ENCODE results near the gene HMGXB3.

The HMGXB3 gene

DNA sequence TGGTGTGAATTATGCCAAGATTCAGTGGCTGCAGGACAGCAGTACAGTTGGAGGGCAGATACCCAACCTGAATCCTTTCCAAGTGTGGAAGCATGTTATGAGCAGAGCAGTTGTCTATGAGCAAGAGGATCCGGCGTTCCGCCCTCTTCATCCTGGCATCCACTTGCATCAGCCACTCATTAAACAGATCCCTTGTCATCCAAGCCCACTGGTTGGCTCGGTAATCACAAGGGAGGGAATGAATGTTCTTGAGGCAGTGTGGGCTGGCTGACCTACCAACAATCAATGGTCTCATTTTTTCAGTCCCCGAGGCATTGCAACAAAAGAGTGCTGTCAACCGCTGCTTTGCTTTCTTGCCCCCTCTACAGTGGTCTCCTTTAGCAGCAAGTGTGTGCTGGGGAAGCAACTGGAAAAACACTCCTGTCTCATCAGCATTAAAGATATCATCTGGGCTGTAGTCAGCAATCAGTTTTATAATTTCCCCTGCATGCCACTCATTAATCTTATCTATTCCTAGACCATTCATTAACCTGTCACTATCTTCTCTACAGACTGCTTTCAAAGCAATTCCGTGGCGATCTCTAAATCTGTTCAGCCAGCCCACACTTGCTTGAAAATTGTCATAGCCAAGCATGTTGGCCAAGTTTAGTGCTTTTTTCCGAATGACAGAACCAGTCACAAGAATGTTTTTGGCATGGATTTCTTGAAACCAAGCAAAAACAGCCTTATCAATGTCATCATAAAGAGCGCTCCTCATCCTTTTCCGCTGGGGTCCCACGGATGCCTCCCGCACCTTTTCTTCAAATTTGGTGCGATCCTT is 4.9 kb upstream of the HMGXB3 start:
- Mint-ChIP-seq H3K36me3 (ENCODE audit: low read depth) (peaks cover 11% of the 10 kb centered on the region), H3K4me3 (no peak overlapping the region), H3K27me3 (ENCODE audit: low read depth) (no peaks in the 10 kb centered on the region), H3K27ac (no peak overlapping the region), H3K9me3 (no peaks in the 10 kb centered on the region), H3K4me1 (peaks cover 19% of the 10 kb centered on the region)
- TF ChIP-seq, protein P1, sequence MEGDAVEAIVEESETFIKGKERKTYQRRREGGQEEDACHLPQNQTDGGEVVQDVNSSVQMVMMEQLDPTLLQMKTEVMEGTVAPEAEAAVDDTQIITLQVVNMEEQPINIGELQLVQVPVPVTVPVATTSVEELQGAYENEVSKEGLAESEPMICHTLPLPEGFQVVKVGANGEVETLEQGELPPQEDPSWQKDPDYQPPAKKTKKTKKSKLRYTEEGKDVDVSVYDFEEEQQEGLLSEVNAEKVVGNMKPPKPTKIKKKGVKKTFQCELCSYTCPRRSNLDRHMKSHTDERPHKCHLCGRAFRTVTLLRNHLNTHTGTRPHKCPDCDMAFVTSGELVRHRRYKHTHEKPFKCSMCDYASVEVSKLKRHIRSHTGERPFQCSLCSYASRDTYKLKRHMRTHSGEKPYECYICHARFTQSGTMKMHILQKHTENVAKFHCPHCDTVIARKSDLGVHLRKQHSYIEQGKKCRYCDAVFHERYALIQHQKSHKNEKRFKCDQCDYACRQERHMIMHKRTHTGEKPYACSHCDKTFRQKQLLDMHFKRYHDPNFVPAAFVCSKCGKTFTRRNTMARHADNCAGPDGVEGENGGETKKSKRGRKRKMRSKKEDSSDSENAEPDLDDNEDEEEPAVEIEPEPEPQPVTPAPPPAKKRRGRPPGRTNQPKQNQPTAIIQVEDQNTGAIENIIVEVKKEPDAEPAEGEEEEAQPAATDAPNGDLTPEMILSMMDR (IDR thresholded peaks at IDR 0.05; ENCODE audit: unreplicated experiment in 3 of 3): no peak

DNA sequence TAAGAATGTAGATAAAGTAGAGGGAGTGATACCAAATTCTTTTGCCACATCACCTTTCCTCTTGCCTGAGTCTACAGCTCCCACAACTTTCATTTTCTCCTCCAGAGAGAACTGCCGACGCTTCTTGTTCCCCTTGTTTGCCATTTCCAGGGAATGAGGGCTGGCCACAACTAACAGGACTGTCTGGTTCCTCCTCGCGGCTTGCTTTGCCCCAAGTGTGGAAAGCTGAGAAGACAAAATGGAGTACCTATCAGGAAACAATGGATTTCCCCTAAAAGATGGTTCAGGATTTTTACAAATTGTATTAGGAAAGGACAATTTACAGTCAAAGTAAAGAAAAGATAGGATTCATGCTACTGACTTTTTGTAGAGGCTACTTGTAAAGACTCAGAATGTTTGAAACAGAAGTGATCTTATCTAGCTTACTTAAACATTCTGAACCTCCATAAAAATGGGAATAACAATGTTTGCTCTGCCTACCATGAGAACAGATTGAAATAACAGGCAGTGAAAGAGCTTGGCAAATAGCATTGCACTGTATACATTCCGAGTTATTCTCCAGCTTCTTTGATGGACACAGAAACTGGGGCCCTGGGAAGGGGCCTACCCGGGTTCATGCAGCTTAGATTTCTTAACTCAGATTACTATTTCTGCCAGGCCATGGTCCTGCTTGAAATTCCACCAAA is 4.2 kb upstream of the HMGXB3 start:
- Mint-ChIP-seq H3K9me3 (no peaks in the 10 kb centered on the region), H3K4me1 (peaks cover 19% of the 10 kb centered on the region), H3K4me3 (peak overlapping the region in 2 of 3 experiments; percentile 7 to 49), H3K36me3 (ENCODE audit: low read depth) (peaks cover 11% of the 10 kb centered on the region), H3K27ac (no peak overlapping the region), H3K27me3 (ENCODE audit: low read depth) (no peaks in the 10 kb centered on the region)
- TF ChIP-seq, protein P1 (IDR thresholded peaks at IDR 0.05; ENCODE audit: unreplicated experiment in 3 of 3): no peak

DNA sequence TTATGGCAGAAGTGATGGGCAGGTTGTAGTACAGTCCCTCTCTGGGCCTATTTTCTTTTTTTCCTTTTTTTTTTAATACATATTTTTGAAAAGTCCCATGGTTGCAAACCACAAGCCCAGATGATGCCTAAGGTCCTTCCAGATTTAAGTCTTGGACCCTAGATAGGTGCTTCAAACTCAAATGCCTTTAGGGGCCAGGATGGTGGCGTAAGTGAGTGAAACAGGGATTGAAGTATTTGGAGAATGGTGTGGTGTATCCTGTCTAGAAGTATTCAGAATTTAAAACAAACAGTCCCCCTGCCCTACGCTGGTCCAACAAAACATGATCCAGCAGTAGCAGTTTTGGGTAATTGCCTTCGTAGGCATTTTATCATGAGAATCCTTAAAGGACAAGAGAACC is 2.3 kb upstream of the HMGXB3 start:
- Mint-ChIP-seq H3K27me3 (ENCODE audit: low read depth) (no peaks in the 10 kb centered on the region), H3K4me3 (peak overlapping the region; percentile 93 to 100 (median 93)), H3K27ac (peak overlapping the region; percentile 10 to 91 (median 90)), H3K4me1 (peaks cover 34% of the 10 kb centered on the region), H3K9me3 (no peaks in the 10 kb centered on the region), H3K36me3 (ENCODE audit: low read depth) (peaks cover 11% of the 10 kb centered on the region)
- TF ChIP-seq, protein P1 (IDR thresholded peaks at IDR 0.05; ENCODE audit: unreplicated experiment in 3 of 3): no peak

DNA sequence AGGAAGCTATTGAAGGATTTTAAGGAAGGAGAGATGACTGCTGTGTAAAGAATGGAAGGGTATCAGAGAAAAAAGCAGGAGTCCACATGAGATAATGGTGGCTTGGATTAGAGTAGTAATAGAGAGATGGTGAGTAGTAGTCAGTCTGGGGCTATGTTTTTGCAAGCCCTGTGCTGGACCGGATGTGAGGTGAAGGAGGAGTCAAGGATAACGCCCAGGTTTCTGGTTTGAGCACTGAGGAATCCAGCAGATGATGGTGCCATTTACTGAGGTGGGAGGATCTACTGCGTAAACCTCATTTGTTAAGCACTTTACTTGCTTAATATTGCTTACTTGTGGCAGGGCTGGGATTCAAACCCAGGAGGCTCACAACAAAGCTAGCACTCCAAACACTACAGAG is 1.2 kb upstream of the HMGXB3 start:
- Mint-ChIP-seq H3K4me1 (peaks cover 34% of the 10 kb centered on the region), H3K9me3 (no peaks in the 10 kb centered on the region), H3K27ac (peak overlapping the region; percentile 90 to 98 (median 91)), H3K36me3 (ENCODE audit: low read depth) (peaks cover 12% of the 10 kb centered on the region), H3K4me3 (peak overlapping the region; percentile 93 to 100 (median 93)), H3K27me3 (ENCODE audit: low read depth) (no peaks in the 10 kb centered on the region)
- TF ChIP-seq, protein P1 (IDR thresholded peaks at IDR 0.05; ENCODE audit: unreplicated experiment in 3 of 3): no peak

DNA sequence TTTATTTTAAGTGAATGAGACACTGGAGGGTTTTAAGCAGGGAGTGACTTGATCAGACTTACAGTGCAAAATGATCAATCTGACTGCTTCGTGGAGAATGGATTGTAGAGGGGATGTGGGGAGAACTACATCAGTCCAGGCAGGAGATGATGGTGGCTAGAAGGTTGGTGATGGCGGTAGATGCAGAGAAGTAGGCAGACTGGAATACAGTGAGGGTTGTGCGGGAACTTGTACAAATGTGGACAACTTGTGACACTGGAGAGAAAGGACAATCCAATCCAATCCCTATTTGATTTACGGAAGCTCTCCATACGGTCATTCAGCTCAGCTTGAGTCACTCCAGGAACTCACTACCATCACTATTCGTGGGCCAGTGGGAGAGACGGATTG is 678 bp upstream of the HMGXB3 start:
- Mint-ChIP-seq H3K36me3 (ENCODE audit: low read depth) (peaks cover 14% of the 10 kb centered on the region), H3K4me1 (peaks cover 34% of the 10 kb centered on the region), H3K4me3 (peak overlapping the region; percentile 93 to 100 (median 93)), H3K27me3 (ENCODE audit: low read depth) (no peaks in the 10 kb centered on the region), H3K9me3 (no peaks in the 10 kb centered on the region), H3K27ac (peak overlapping the region; percentile 90 to 98 (median 91))
- TF ChIP-seq, protein P1 (IDR thresholded peaks at IDR 0.05; ENCODE audit: unreplicated experiment in 3 of 3): no peak
